Prostate gland (tissue), 2 donors: ENCODE data around the gene DDX54.

Experiments
- CTCF ChIP-seq, 4 experiments: fragments of 200-600 bp in 2 of 4; fragments of 450-650 bp in 2 of 4; sonication (generic) in 2 of 4; IDR thresholded peaks; 1 replicate in 3 of 4; 2 replicates in 1 of 4; pipeline ENCODE4 v1.5.1; 2016 to 2019; ENCODE audit warnings: antibody characterized with exemption in 4 of 4, mild to moderate bottlenecking in 2 of 4, moderate library complexity in 2 of 4
- POLR2A ChIP-seq: fragments of 450-650 bp; IDR thresholded peaks from one replicate; pipeline ENCODE4 v1.6.1; 2016; ENCODE audit warnings: antibody characterized with exemption, mild to moderate bottlenecking
- POLR2AphosphoS5 ChIP-seq: sonication (generic); formaldehyde crosslinking; IDR thresholded peaks from one replicate; pipeline ENCODE4 v1.6.1; 2017; ENCODE audit warnings: antibody characterized with exemption

GRCh38 chr12:113216027-113216426 is 30.7 kb upstream of the DDX54 start:
- no peak for TF ChIP-seq CTCF (IDR thresholded peaks at IDR 0.05)
- no peak for TF ChIP-seq POLR2A
- no peak for TF ChIP-seq POLR2AphosphoS5
